Skeletal muscle tissue (tissue), 4 donors: ENCODE measurements around the gene GFRA1. TPM values are rescaled to one million over a fixed set of nuclear protein-coding genes. Genes with fewer than 3 reads are reported as not detected.

Source experiments
- H3K27ac ChIP-seq: one replicate; pipeline ENCODE4 v1.7.0; 2013; ENCODE audit warnings: mild to moderate bottlenecking, low read depth, low read length, inconsistent platforms
- H3K27me3 ChIP-seq, 3 donors: one replicate each; pipeline ENCODE4 v1.7.0; 2013; ENCODE audit warnings: low read length in 3 of 3; ENCODE audit not compliant: control insufficient read depth in 3 of 3, insufficient read depth in 3 of 3
- H3K36me3 ChIP-seq, 3 donors: one replicate each; pipeline ENCODE4 v1.7.0; 2013; ENCODE audit warnings: low read length in 3 of 3; ENCODE audit not compliant: control insufficient read depth in 3 of 3, insufficient read depth in 3 of 3
- H3K4me1 ChIP-seq, 3 donors: one replicate each; pipeline ENCODE4 v1.7.0; 2013; ENCODE audit warnings: low read length in 3 of 3, mild to moderate bottlenecking in 3 of 3; ENCODE audit not compliant: control insufficient read depth in 3 of 3, insufficient read depth in 3 of 3
- H3K4me3 ChIP-seq, 3 donors: one replicate each; pipeline ENCODE4 v1.7.0; 2013; ENCODE audit warnings: low read length in 3 of 3
- H3K9ac ChIP-seq, 3 donors: one replicate each; pipeline ENCODE4 v1.7.0; 2013; ENCODE audit warnings: low read length in 3 of 3, mild to moderate bottlenecking in 3 of 3, moderate library complexity in 2 of 3, low read depth in 1 of 3
- H3K9me3 ChIP-seq, 3 donors: one replicate each; pipeline ENCODE4 v1.7.0; 2013; ENCODE audit warnings: low read length in 3 of 3; ENCODE audit not compliant: control insufficient read depth in 3 of 3
- total RNA-seq: library from RNA; depleted of rRNA; stranded (reverse); fragments of >200 nt; gene quantifications from one replicate; pipeline ENCODE4 v1.2.3, GENCODE V29; 2014
- donor health status: Osteomylitis.

Gene GFRA1
- total RNA-seq, 1 donor from 2014 or later, result 24.0 TPM

- Histone ChIP-seq H3K4me3 (no peak overlapping the region), H3K27me3 (no peaks in the 10 kb centered on the region), H3K36me3 (no peaks in the 10 kb centered on the region), H3K9me3 (no peaks in the 10 kb centered on the region), H3K9ac (no peak overlapping the region), H3K27ac (no peak overlapping the region), H3K4me1 (no peaks in the 10 kb centered on the region)
Observed at GRCh38 chr10:116203661-116204060, 69.3 kb downstream of the GFRA1 start.

GRCh38 chr10:116201670-116202430, 71.2 kb downstream of the GFRA1 start:
- Histone ChIP-seq H3K4me3 (no peak overlapping the region), H3K27ac (no peak overlapping the region), H3K36me3 (no peaks in the 10 kb centered on the region), H3K9me3 (no peaks in the 10 kb centered on the region), H3K4me1 (no peaks in the 10 kb centered on the region), H3K27me3 (no peaks in the 10 kb centered on the region), H3K9ac (no peak overlapping the region)

- Histone ChIP-seq H3K4me1 (no peaks in the 10 kb centered on the region), H3K9me3 (no peaks in the 10 kb centered on the region), H3K4me3 (no peak overlapping the region), H3K36me3 (no peaks in the 10 kb centered on the region), H3K27me3 (no peaks in the 10 kb centered on the region), H3K27ac (no peak overlapping the region), H3K9ac (no peak overlapping the region)
Observed at GRCh38 chr10:116201011-116201410, 72.0 kb downstream of the GFRA1 start.

DNA sequence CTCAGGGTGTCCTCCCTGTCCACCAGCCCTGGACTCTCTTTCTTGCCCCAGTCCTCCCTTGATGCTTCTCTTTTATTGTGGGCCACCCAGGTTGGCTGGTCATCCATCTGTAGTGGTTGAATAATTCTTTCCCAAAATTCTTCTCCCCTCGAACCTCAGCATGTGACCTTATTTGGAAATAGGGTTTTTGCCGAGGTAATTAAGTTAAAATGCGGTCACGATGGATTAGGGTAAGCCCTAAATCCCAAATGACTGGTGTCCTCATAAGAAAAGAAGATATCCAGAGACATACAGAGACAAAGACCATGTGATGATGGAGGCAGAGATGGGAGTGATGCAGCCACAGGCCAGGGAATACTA, 74.3 kb downstream of the GFRA1 start:
- Histone ChIP-seq H3K9ac (no peak overlapping the region), H3K4me1 (no peaks in the 10 kb centered on the region), H3K9me3 (peaks cover 0 to 7% (median 0%) of the 10 kb centered on the region in 3 donors), H3K27ac (no peak overlapping the region), H3K27me3 (no peaks in the 10 kb centered on the region), H3K36me3 (no peaks in the 10 kb centered on the region), H3K4me3 (no peak overlapping the region)

- Histone ChIP-seq H3K27ac (no peak overlapping the region), H3K36me3 (no peaks in the 10 kb centered on the region), H3K9ac (no peak overlapping the region), H3K27me3 (no peaks in the 10 kb centered on the region), H3K9me3 (peaks cover 0 to 7% (median 0%) of the 10 kb centered on the region in 3 donors), H3K4me1 (no peaks in the 10 kb centered on the region), H3K4me3 (no peak overlapping the region)
Observed at GRCh38 chr10:116197946-116198675, 74.9 kb downstream of the GFRA1 start.

- Histone ChIP-seq H3K9me3 (peaks cover 0 to 7% (median 0%) of the 10 kb centered on the region in 3 donors), H3K4me3 (no peak overlapping the region), H3K9ac (no peak overlapping the region), H3K27ac (no peak overlapping the region), H3K27me3 (no peaks in the 10 kb centered on the region), H3K4me1 (no peaks in the 10 kb centered on the region), H3K36me3 (no peaks in the 10 kb centered on the region)
Observed at GRCh38 chr10:116195583-116195982, 77.4 kb downstream of the GFRA1 start.

GRCh38 chr10:116195039-116195438, 78.0 kb downstream of the GFRA1 start:
- Histone ChIP-seq H3K36me3 (no peaks in the 10 kb centered on the region), H3K27me3 (no peaks in the 10 kb centered on the region), H3K27ac (no peak overlapping the region), H3K4me3 (no peak overlapping the region), H3K4me1 (no peaks in the 10 kb centered on the region), H3K9ac (no peak overlapping the region), H3K9me3 (peaks cover 0 to 7% (median 0%) of the 10 kb centered on the region in 3 donors)

DNA sequence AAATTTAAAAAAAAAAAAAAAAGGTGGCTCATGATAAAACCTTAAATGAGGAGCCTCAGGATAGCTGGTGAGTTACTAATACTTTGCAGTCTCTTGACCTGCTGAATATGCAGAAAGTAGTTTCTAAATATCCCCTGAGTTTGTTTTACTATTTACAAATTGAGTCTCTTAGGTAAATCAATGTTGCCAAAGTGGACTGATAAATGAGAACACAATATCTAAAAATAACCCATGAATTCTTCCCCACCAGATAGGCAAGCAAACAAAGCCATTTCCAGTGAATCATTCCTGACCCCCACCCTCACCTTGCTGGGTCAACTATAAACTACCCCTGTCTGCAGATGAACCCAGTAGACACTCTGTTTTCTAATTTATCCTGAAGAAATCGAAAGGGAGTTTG, 78.9 kb downstream of the GFRA1 start:
- no peaks in the 10 kb centered on the region for H3K36me3 ChIP-seq
- no peaks in the 10 kb centered on the region for H3K4me1 ChIP-seq
- H3K9ac ChIP-seq, result no peak overlapping the region

DNA sequence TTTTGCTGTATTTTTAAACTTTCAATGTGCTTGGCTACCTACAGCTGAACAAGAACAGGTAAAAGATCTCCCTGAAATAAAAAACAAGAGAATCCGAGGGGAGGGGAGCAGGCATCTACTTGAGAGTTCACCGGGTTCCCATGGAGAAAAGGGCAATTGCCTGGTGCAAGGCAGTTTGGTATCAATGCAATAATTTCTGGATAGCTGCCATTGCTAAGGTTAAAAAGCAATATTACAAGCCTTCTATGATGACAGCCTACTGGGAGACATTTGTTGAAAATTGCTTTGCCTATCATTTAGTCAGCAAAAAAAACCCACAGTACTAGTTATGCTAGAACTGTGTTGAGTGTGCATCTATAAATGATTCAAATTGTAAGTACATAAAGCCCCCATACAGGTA, 82.1 kb downstream of the GFRA1 start:
- no peaks in the 10 kb centered on the region for H3K4me1 ChIP-seq
- no peak overlapping the region for H3K9ac ChIP-seq
- H3K27me3 ChIP-seq, result no peaks in the 10 kb centered on the region
- no peak overlapping the region for H3K4me3 ChIP-seq
- H3K9me3 ChIP-seq, result peaks cover 0 to 6% (median 0%) of the 10 kb centered on the region in 3 donors
- H3K27ac ChIP-seq, result no peak overlapping the region
- no peaks in the 10 kb centered on the region for H3K36me3 ChIP-seq

More for the DNA sequence above, 78.9 kb downstream of the GFRA1 start:
- Histone ChIP-seq H3K4me3 (no peak overlapping the region), H3K27ac (no peak overlapping the region), H3K9me3 (peaks cover 0 to 7% (median 0%) of the 10 kb centered on the region in 3 donors), H3K27me3 (no peaks in the 10 kb centered on the region)

DNA sequence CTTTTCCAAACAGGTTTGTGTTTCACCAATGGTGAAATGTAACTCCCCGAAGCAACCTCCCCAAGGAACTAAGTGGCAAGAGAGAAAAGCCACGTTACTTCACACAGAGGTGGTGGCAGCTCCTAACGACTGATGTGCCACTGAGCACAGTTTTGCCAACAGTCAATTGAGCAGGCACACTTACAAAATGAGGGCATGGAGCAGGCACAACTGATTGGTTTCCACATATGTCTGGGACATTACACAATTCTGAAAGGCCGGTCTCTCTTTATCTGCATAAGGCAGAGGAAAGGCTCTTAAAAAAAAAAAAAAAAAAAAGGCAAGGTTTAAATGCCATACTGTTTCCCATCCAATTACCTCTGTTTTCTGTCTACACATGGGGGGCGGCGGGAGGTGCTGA, 86.7 kb downstream of the GFRA1 start:
- no peak overlapping the region for H3K27ac ChIP-seq

More for the DNA sequence above, 86.7 kb downstream of the GFRA1 start:
- Histone ChIP-seq H3K9ac (no peak overlapping the region), H3K9me3 (no peaks in the 10 kb centered on the region), H3K36me3 (no peaks in the 10 kb centered on the region), H3K4me1 (no peaks in the 10 kb centered on the region), H3K27me3 (no peaks in the 10 kb centered on the region), H3K4me3 (no peak overlapping the region)
